GM13976 (cell line): ENCODE measurements around the gene FRMD6.

Source experiments
- DNase-seq: peaks from one replicate; pipeline ENCODE4 v3.0.0; 2012; ENCODE audit warnings: low spot score
- in situ Hi-C: fragments of 300-500 bp; cut with MboI; formaldehyde crosslinking; loops from one replicate; pipeline ENCODE4 v1.12.0; 2022; ENCODE audit warnings: low sequenced_read_pairs, mixed read lengths, inconsistent platforms; ENCODE audit not compliant: unreplicated experiment
- TF ChIP-seq, protein P1 (sequence below): IDR thresholded peaks from 2 replicates; pipeline ENCODE4 v1.5.1; 2012; ENCODE audit warnings: borderline replicate concordance, mild to moderate bottlenecking; ENCODE audit not compliant: insufficient read depth; ENCODE audit errors: extremely low read depth, missing control alignments, control extremely low read depth

FRMD6 gene

DNA sequence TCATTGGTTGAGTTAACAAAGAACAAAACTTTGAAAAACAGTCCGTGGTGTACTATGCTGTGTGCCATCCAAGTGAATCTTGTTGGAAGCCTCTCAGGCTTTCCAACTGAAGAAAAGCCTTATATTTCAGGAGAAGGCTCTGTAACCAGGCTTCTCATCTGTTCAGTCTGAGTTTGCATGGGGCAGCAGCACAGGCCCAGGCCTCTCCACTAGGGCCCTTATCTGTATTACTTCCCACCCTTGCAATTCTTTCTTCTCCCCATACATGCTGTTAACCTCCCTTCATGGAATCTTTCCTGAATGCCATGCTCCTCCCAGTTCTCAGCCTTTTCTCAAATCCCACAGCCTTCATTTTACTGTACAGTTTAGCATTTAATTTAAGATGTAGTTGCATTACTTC is 28.3 kb downstream of the FRMD6 start:
- in situ Hi-C loops, result no loop called here
- TF ChIP-seq, protein P1, sequence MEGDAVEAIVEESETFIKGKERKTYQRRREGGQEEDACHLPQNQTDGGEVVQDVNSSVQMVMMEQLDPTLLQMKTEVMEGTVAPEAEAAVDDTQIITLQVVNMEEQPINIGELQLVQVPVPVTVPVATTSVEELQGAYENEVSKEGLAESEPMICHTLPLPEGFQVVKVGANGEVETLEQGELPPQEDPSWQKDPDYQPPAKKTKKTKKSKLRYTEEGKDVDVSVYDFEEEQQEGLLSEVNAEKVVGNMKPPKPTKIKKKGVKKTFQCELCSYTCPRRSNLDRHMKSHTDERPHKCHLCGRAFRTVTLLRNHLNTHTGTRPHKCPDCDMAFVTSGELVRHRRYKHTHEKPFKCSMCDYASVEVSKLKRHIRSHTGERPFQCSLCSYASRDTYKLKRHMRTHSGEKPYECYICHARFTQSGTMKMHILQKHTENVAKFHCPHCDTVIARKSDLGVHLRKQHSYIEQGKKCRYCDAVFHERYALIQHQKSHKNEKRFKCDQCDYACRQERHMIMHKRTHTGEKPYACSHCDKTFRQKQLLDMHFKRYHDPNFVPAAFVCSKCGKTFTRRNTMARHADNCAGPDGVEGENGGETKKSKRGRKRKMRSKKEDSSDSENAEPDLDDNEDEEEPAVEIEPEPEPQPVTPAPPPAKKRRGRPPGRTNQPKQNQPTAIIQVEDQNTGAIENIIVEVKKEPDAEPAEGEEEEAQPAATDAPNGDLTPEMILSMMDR, result no peak
- no peak for DNase-seq

DNA sequence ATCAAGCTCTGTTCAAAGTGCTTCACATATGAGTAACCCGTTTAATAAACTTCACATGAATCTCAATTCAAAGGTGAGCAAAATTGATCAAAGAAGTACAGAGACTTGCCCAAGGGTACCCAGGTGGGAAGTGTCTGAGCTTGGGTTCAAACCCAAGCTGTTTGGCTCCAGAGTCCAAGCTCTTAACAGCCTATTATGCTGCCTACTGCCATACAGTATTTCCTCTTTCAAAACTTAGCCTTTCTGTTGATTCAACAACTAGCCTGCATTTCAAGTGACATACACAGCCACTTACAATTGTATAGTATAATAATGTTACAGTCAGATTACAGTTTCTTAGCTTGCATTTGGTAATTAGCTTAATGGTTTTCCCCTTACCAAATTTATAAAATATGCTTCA is 29.7 kb downstream of the FRMD6 start:
- in situ Hi-C loops, result no loop called here
- TF ChIP-seq, protein P1, result no peak
- DNase-seq, result no peak

DNA sequence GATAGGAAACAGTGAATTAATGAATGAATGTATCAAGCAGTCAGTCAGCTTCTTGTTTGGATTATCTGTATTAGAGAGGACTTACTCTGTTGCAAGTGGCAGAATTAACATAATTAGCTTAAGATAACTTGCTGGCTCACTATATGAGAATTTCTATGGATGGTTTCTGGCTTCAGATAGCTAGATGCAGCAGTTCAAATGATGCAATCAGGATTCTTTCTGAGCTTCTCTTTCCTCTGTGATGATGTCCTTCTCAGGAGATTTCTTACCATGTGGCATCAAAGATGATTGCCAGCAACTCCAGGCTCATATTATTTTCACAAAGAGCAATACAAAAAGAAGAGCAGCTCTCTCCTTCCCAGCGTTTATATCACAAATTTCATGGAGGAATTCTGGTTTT is 30.7 kb downstream of the FRMD6 start:
- no peak for DNase-seq
- TF ChIP-seq, protein P1, result no peak
- in situ Hi-C loops, result no loop called here

- in situ Hi-C loops, result no loop called here
- DNase-seq, result no peak
- TF ChIP-seq, protein P1, result no peak
Measured at GRCh38 chr14:51684760-51685159, 33.0 kb downstream of the FRMD6 start.

DNA sequence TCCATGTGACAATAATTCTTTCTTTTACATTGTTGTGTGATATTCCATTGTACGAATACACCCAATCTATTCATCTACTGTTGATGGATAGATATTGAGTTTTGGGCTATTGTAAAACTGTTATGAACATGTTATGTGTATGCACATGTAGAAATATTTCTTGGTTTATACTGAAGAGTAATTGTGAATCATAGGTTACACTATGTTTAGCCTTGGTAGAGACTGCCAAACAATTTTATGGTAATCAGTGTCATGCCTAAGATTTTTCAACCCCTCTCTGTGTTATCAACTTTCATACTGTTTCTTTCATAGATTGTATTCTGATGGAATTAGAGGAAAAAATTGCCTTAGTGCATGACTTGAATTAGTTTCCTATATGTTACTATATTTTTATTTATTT is 39.5 kb downstream of the FRMD6 start:
- DNase-seq, result no peak

DNA sequence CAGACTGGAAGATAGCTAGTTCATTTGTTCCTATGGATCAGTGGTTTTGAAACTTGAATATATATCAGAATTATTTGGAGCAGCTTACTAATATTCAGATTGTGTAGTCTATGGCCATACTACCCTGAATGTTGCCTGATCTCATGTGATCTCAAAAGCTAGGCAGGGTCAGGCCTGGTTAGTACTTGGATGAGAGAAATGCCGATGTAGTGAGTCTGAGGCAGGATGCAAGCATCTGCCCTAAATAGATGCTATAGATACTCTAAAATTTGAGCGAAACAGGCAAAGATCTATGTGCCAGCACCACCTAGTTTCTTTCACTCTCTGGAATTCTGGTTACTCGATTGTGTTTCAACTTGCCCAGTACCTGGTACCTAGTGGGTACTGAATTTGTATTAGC is 40.9 kb downstream of the FRMD6 start:
- TF ChIP-seq, protein P1, result no peak
- DNase-seq, result no peak
- in situ Hi-C loops, result no loop called here

More for the DNA sequence above, 39.5 kb downstream of the FRMD6 start:
- in situ Hi-C loops, result no loop called here
- TF ChIP-seq, protein P1, result no peak

DNA sequence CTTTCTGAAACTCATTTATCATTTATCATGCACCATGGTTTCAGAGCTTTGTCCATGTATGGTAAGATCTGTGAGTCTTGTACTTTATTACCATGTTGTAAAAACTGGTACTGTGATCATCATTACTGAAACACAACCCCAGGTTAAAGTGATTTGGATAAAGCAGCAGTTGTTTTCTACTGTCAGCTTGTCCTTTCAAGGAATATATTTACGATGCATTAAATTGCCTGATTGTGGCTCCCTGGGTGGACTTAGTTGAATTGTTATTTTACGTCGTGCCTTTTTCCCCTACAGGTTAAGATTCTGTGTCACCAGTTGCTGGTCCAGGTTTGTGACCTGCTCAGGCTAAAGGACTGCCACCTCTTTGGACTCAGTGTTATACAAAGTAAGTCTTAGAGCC is 46.1 kb downstream of the FRMD6 start:
- in situ Hi-C loops, result no loop called here
- TF ChIP-seq, protein P1, result no peak
- no peak for DNase-seq
